DOHH2 (cell line): ENCODE data around the gene PPRC1.

Source experiments
- H3F3A ChIP-seq: fragments of 200-600 bp; sonication (generic), shearing (Covaris generic); 2 replicates; pipeline ENCODE4 v1.6.0; 2016; ENCODE audit warnings: antibody characterized with exemption, mild to moderate bottlenecking; ENCODE audit not compliant: control insufficient read depth, insufficient read depth
- H3K27ac ChIP-seq: fragments of 200-600 bp; sonication (generic); 2 replicates; pipeline ENCODE4 v1.5.1; 2014; ENCODE audit warnings: low read depth, mild to moderate bottlenecking, low read length, moderate library complexity
- H3K27me3 ChIP-seq: fragments of 200-600 bp; sonication (generic); 2 replicates; pipeline ENCODE4 v1.6.1; 2014; ENCODE audit warnings: mild to moderate bottlenecking, low read length, mixed read lengths; ENCODE audit not compliant: control insufficient read depth
- H3K36me3 ChIP-seq: fragments of 200-600 bp; sonication (generic); 2 replicates; pipeline ENCODE4 v1.6.1; 2014; ENCODE audit warnings: mild to moderate bottlenecking, low read length, moderate library complexity, mixed read lengths; ENCODE audit not compliant: control insufficient read depth
- H3K4me1 ChIP-seq: fragments of 200-600 bp; sonication (generic); 2 replicates; pipeline ENCODE4 v1.6.1; 2014; ENCODE audit warnings: mild to moderate bottlenecking, low read length, mixed read lengths; ENCODE audit not compliant: control insufficient read depth
- H3K4me2 ChIP-seq: fragments of 200-600 bp; sonication (generic); 2 replicates; pipeline ENCODE4 v1.6.0; 2014; ENCODE audit warnings: mild to moderate bottlenecking, low read length, moderate library complexity
- H3K4me3 ChIP-seq: fragments of 200-600 bp; sonication (generic); 2 replicates; pipeline ENCODE4 v1.5.1; 2014; ENCODE audit warnings: mild to moderate bottlenecking, low read length, mixed read lengths
- H3K79me2 ChIP-seq: fragments of 200-600 bp; sonication (generic); 2 replicates; pipeline ENCODE4 v1.6.1; 2014; ENCODE audit warnings: mild to moderate bottlenecking, low read length, mixed read lengths; ENCODE audit not compliant: control insufficient read depth
- H3K9me2 ChIP-seq: fragments of 200-600 bp; sonication (generic); replicated peaks from 2 replicates; pipeline ENCODE4 v1.6.1; 2014; ENCODE audit warnings: mild to moderate bottlenecking, low read length, mixed read lengths; ENCODE audit not compliant: control insufficient read depth
- H3K9me3 ChIP-seq: fragments of 200-600 bp; sonication (generic); 2 replicates; pipeline ENCODE4 v1.6.1; 2014; ENCODE audit warnings: antibody characterized with exemption, low read length, mixed read lengths; ENCODE audit not compliant: control insufficient read depth, insufficient read depth
- H4K20me1 ChIP-seq: fragments of 200-600 bp; sonication (generic); 2 replicates; pipeline ENCODE4 v1.6.0; 2014; ENCODE audit warnings: low read depth, mild to moderate bottlenecking, antibody characterized with exemption, low read length, moderate library complexity; ENCODE audit not compliant: control insufficient read depth, insufficient read depth
- CTCF ChIP-seq: fragments of 200-600 bp; sonication (generic); IDR thresholded peaks from one replicate; pipeline ENCODE4 v1.5.1; 2014; ENCODE audit warnings: antibody characterized with exemption, mild to moderate bottlenecking, low read depth, low read length; ENCODE audit not compliant: poor library complexity, severe bottlenecking
- EZH2phosphoT487 ChIP-seq: fragments of 200-600 bp; sonication (generic); IDR thresholded peaks from 2 replicates; pipeline ENCODE4 v1.6.1; 2017; ENCODE audit warnings: borderline replicate concordance, mild to moderate bottlenecking, antibody characterized with exemption, low read length, moderate library complexity, mixed read lengths

Gene PPRC1

GRCh38 chr10:102184606-102185005 is 51.8 kb downstream of the PPRC1 start:
- H3K9me2 ChIP-seq = no peaks in the 10 kb centered on the region
- H3K27me3 ChIP-seq = no peaks in the 10 kb centered on the region
- no peak overlapping the region for H3K27ac ChIP-seq
- no peaks in the 10 kb centered on the region for H4K20me1 ChIP-seq
- no peak overlapping the region for H3K4me2 ChIP-seq
- no peaks in the 10 kb centered on the region for H3F3A ChIP-seq
- TF ChIP-seq CTCF (no peak), EZH2phosphoT487 (no peak)
- no peaks in the 10 kb centered on the region for H3K79me2 ChIP-seq
- H3K4me3 ChIP-seq = no peak overlapping the region
- H3K9me3 ChIP-seq = peaks cover 8% of the 10 kb centered on the region; the same call in 1 of the 2 replicates
- no peaks in the 10 kb centered on the region for H3K36me3 ChIP-seq
- no peaks in the 10 kb centered on the region for H3K4me1 ChIP-seq

GRCh38 chr10:102185272-102185671 is 52.4 kb downstream of the PPRC1 start:
- Histone ChIP-seq H3F3A (no peaks in the 10 kb centered on the region), H3K9me3 (peaks cover 8% of the 10 kb centered on the region; the same call in 1 of the 2 replicates), H3K4me3 (no peak overlapping the region), H3K36me3 (no peaks in the 10 kb centered on the region), H3K4me2 (no peak overlapping the region), H3K4me1 (no peaks in the 10 kb centered on the region), H3K9me2 (no peaks in the 10 kb centered on the region), H3K27me3 (no peaks in the 10 kb centered on the region), H3K27ac (no peak overlapping the region), H4K20me1 (no peaks in the 10 kb centered on the region), H3K79me2 (no peaks in the 10 kb centered on the region)
- TF ChIP-seq CTCF (no peak), EZH2phosphoT487 (no peak)

- Histone ChIP-seq H3K4me1 (no peaks in the 10 kb centered on the region), H3K4me2 (no peak overlapping the region), H3K36me3 (no peaks in the 10 kb centered on the region), H3K9me2 (no peaks in the 10 kb centered on the region), H3K9me3 (peaks cover 8% of the 10 kb centered on the region; the same call in 1 of the 2 replicates), H3K27ac (no peak overlapping the region), H3K27me3 (no peaks in the 10 kb centered on the region), H3K79me2 (no peaks in the 10 kb centered on the region), H4K20me1 (no peaks in the 10 kb centered on the region), H3F3A (no peaks in the 10 kb centered on the region), H3K4me3 (no peak overlapping the region)
- TF ChIP-seq CTCF (no peak), EZH2phosphoT487 (no peak)
Measured at GRCh38 chr10:102185811-102186527, 53.1 kb downstream of the PPRC1 start.
